HK-2 (cell line): ENCODE data around the gene RBFOX2.
A peak's percentile ranks its signal among the peaks of the same experiment; 100 is the strongest.
"Not testable (repeated sequence)": the region's sequence is repeated elsewhere in the genome, so short reads cannot be mapped to it uniquely, and the experiment has no call there.

Experiments
- DNase-seq: peaks from one replicate; pipeline ENCODE4 v3.0.0-alpha.2; 2018; ENCODE audit not compliant: unreplicated experiment

Gene RBFOX2

DNA sequence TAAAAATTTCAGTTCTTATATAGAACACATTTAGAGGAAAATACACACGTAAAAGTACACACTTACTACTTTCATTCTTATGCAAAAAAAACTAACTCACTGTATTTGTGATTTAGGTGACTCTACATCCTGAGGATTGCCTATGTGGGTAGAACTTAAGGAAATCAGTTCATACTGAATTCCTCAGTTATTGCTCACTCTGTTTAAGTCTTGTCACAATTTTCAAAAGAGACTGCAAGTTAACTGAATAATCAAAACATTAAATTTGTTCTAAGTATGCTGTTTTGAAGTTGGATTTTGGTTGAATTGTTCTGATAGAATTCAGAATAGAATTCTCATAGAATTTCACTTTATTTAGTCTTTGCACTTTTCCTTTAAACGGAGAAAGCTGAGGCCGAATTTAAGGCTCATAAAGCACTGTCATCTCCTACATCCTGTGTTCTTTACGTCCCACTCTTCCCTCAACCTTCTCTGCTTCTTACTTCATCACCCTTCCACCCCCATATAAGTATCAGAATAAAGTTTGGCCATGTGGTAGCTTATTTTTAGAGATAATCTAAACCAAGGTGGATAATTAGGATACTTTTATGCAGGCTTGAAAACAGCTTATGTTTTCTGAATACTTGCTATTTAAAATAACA, 251.2 kb downstream of the RBFOX2 start:
- DNase-seq: no peak

DNA sequence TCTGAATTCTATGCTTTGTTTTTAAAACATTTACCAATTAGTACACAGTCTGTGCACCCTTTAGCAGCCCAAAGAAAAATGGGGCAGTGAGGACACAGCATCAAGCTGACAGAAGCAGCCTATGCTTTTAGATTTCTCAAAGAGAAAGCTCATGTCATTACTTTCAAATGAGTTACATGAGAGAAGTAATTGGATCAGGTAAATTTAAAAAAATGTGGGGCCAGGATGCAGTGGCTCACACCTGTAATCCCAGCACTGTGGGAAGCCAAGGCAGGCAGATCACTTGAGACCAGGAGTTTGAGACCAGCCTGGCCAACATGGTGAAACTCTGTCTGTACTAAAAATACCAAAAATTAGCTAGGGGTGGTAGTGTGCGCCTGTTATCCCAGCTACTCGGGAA, 253.3 kb downstream of the RBFOX2 start:
- no peak for DNase-seq

DNA sequence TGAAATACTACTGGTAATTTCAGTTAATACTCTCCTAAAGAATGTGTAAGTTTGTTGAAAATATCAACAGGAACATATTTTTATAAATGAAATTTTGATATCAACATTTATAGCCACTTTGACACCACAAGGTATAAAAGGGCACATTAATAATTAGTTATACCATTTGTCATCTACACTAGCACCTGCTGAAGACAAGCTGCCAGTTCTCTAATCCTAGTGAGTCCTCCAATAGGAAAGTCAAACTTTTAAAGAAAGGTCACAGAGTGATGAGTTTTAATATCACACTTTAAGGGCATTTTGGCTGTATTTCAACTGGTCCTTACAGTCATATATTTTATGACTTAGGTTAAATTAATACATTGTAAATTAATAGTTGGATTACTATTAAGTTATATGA, 258.6 kb downstream of the RBFOX2 start:
- DNase-seq: no peak

DNA sequence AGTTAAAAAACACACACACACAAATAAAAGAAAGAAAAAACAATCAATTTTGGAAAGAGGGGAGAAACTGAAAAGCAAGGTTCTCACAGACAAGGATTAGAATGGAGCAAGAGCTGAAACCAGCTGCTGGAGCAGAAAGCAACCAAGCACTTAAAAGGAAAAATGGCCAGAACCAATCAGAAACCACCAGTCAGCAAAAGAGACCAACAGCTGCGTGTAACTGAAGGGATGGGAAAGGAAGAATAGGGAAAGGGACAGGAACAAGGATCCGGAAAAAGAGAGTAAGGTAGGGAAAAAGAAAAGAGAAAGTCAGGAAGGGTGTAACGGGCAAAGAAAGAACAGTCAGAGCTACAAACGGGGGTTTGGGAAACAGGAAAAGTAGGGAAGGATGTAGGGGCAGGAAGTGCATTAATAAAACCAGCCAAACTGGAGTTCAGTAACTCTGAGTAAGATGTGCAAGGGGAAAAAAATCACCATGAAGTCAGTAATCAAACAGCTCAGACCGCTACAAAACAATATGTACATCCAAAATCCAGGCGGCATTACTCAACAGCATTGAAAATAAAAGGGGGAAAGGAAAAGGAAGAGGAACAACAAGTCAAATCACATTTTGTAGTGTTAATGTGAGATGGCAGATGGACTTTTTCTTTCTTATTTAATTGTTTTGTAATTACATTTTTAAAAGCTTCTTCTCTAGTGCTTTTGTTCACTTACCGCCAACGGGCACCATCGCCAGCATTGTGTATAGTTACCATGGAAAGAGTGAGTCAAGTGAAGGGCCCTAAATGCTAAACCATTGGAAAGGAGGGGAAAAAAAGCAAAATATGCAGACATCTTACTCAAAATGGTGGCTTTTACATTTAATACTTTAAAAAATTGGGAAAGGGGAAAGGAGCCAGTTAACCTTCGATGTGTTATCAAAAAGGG, 261.7 kb downstream of the RBFOX2 start:
- no peak for DNase-seq

DNA sequence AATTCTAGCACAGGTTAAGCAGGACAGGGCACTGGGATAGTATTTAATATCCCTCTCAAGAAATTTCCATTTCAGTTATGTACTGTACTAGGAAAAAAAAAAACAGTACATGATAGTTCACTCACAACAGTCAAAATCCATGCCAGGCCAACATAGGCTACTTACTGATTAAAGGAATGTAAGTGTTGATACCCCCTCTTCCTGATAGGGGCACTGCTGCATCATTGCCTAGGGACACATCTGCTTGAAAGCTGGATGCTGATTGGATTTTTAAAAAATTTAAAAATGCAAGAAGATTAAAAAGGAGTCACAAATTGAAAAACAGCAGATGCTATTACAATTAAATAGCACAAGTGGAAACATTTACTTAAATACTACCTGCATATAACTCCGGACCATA, 267.6 kb downstream of the RBFOX2 start:
- no peak for DNase-seq

DNA sequence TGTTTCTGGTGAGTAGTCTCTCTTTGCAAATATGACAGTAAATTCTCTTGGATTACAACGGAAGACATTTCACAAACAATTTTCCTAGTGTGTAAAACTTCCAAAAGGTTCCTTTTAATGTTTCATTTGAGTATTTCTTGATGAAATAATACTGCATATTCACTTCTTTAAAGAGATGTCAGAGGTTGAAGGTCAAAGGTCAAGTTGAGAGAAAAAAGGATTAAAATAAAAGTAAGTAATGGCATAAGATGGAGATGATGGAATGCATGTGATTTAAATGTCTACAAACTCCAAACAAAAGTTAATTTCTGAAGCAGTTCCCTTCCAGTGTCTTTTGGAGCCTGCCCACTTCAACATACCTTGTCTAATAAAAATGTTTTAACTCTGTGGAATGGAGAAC, 270.2 kb downstream of the RBFOX2 start:
- no peak for DNase-seq

DNA sequence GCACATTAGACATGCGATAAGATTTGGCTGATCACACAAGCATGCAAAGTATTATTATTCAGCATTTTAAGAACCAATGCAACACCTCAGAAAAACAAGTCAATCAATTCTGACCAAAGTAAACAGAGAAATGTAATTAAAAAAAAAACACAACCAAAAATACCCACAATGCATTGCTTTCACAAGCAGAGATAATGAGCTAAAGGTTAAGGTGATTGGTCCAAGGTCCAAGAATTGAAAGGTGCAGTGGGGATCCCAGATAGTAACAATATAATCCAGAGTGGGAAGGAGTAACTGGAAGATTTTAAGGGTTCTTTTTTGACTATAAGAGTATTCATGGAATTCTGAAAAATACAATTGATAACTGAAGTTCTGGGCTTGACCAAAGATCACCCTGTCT, 271.9 kb downstream of the RBFOX2 start:
- DNase-seq: no peak

DNA sequence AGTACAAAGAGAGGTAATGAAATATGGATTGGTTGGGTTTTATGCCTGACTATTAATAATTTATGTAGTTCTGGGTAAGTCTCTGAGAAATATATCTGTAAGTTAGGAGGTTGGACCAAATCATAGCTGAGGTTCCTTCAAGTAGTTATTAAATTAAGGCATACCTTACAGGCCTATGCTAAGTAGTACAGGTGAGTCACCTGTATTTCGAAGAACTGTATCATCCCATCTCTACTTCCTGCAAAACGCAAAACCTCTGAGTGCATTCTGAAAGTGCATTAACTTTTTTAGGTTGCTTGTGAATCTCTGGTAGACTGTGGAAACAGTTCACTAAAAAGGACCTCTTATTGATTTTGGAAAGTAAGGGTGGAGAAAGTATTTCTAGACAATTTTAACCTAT, 273.9 kb downstream of the RBFOX2 start:
- no peak for DNase-seq

DNA sequence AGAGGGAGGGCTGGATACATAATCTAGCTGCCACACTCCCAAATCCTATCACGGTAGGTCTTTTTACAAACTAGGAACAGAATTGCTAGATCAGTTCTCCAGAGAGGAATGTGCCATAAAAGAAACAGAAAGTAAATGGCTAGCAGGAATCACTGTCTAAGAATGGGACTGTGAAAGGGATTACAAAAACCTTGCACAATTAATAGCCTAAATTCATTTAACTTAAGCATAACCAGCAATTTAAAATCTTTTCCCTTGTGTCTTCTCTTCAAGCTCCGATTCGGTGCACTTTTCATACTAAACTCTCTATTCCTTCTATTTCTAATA, 275.8 kb downstream of the RBFOX2 start:
- no peak for DNase-seq

DNA sequence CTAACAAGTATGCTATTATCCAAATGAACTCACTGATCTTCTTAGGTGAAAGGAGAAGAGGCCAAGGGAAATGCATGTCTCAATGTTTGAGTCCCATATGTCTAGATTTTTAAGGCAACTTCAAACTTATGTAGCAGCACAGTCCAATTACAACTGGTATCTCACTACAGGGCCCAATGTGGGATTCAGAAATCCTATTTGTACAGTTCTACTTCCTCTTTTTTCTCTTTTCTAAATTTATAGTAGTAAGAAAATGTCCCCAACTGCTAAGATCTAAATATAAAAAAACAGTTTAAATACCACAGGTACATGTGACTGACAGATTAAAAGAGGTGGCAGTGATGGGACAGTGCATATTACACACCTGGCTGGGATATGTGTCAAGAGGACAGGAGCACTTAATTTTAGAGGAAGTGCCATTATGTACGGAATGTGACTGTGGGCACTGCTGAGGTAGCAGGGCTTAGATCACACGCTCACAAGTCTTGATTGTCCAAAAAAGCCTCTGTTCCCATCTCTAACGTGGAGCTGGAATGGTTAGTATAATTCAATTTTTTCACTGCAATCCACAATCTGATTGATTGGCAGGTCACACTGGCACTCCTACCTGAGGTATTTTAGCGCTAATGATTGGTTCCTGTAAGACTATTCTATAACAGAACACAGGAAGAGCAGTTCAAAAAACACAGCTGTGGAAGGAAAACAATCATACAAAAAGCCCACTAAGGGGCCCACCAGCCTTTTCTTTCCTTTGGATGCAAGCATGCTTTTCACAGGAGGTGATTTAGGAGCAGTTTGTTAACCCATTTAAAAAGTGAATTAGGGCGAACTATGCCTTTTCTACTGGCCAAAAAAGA, 276.4 kb downstream of the RBFOX2 start:
- DNase-seq: no peak

DNA sequence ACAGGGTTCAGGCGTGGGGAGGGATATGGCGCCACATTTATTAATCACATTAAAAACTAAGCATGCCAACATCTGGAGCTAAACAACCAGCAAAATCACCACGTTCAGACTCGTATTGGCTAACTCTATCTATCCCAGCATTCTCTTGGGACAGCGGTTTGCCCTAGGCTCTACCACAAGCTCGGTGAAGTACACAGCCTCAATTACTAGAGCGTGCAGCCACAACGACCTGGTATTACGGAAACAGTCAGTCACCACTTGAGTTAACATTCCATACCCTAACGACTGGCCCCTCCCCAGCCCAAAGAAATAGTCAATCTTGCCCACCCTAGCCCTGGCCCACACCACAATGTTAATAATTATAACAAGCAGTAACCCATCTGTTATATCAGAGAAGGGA, 278.8 kb downstream of the RBFOX2 start:
- peak; percentile 85 for DNase-seq

DNA sequence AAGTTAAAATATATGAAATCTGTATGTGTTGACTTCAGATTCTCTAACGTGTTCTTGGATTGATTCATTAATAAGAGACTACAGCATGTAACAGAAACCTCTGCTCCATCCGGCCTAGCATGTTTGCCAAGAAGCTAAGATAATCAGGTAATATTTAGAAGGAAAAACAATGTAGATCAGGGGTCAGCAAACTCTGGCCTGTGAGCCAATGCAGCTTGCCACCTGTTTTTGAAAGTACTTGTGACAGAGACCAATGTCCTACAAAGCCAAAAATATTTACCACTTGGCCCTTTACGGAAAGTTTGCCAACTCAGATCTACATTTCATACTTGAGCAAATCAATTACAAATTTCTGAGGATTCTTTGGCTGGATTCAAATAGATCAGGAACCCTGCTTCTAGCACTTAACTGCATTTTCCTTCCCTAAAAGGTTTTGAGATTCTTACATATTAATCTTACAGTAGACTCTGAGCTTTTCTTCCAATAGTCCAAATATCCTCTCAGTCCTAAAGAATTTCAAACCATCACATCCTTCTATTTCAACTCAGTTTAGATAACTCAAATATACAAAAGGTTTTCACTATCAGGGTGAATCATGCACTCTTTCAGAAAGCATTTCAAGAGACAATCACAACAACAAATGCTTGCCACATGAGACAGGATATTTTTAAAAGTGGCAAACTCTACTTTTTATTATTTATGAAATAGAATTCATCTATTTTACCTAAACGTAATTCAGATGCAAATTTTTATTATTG, 281.5 kb downstream of the RBFOX2 start:
- no peak for DNase-seq

DNA sequence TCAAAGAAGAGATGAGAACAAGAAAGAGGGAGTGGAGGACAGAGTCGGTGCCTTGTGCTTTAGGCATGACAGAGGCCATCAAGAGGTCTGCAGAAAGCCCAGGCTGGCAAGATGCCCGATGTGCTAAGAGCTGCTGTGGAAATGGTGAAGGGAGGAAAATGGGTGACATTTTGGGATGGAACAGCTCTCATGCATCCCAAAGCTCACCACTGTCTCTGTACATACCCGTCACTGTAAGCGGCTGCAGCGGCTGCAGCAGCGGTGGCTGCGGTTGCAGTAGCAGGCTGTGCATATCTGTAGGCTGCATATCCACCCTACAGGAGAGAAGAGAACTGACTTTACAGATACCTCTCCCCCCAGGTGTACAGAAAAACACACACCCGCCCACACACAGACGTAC, 282.4 kb downstream of the RBFOX2 start:
- DNase-seq: no peak

DNA sequence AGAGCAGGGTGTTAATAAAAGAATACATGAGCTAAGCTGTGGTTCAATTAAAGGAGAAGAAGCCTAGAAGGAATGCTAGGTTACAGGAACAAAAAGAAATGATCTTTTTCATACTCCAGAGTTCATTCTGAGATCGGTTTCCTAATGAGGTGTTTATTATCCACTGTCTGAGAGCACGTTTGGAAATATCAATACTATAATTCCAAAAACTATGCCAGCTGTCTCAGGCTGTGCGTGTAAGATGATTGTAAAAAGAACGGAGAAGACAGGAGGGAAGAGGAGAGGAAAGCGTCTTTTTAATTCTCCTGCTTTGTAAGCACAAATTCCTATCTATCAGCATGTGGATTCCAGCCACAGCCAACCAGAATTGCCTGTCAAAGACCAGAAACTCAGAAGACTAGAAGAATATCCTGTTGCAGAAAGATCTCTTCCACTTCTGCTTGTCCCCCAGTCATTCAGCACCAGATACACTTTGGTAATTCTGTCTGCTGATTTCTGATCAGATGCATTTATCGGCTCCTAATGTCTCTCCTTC, 285.2 kb downstream of the RBFOX2 start:
- no peak for DNase-seq

DNA sequence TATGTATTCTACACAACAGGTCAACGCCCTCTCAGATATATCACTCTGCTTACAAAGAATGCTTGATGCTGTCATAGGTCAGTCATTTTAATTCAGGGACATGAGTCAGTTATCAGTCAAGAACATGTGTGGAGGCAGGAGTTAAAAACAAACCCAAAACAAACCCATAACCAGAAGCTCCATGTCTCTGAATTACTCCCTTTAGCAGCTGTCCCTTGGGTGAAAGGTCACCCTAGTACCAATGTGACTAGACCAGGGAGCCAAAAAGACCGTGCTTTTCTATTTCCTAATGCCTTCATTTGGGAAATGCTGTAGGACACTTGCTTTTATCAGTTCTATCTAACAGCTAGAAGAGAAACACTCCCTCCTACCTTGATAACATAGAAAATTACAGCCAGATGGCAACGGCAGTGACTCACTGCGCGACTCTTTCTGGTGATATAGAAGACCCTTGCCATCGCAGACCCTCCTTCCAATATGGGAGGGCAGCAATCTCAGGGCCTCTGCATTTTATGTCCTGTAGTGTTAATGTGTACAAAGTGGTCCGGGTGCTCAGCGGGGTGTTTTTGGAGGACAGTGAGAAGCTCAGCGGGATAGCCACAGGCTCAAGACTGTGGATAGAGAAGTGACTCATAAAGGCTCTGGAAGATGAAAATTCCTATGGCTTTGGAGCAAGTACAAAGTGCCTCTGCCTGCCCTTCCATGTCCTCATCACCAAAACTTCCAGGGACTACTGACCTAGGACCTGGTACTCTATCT, 286.1 kb downstream of the RBFOX2 start:
- no peak for DNase-seq

DNA sequence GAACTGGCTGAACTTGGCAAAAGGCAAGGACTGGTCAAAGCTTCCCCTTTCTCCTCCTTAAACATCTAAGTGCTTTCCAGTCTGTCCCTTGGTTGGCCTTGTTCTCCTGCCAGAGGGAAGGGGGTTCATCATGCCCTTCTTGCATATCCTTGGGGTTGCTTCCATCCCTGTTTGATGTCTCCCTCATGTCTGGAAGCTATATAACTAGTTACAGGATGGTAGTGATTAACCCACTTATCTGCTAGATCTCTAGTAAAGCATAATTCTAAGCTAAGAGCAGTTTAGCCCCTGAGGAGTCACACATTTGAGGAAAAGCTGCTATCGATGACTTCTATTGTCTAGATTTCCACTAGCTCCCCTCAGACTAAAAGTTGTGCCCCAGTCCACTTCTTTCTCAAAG, 288.0 kb downstream of the RBFOX2 start:
- DNase-seq: no peak

DNA sequence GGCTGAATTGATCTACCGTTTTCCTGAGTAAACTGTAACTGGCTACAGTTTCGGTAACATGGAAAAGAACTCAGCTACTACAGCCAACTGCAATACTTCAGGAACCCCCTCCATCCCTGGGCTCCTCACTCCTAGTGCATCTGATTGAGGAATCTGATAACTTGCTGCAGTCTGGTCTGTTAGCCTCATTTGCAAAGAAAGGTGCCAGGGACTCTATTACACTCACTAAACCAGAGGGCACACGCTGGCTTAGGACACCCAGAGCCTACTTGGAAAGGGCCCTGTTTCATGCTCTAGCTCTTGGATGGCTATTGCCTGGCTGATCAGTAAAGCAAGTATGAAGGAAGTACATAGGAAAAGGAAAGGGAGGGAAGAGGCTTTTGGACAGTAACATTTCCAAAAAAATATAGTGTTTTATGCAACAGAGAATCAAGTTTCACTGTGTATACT, 288.7 kb downstream of the RBFOX2 start:
- no peak for DNase-seq

DNA sequence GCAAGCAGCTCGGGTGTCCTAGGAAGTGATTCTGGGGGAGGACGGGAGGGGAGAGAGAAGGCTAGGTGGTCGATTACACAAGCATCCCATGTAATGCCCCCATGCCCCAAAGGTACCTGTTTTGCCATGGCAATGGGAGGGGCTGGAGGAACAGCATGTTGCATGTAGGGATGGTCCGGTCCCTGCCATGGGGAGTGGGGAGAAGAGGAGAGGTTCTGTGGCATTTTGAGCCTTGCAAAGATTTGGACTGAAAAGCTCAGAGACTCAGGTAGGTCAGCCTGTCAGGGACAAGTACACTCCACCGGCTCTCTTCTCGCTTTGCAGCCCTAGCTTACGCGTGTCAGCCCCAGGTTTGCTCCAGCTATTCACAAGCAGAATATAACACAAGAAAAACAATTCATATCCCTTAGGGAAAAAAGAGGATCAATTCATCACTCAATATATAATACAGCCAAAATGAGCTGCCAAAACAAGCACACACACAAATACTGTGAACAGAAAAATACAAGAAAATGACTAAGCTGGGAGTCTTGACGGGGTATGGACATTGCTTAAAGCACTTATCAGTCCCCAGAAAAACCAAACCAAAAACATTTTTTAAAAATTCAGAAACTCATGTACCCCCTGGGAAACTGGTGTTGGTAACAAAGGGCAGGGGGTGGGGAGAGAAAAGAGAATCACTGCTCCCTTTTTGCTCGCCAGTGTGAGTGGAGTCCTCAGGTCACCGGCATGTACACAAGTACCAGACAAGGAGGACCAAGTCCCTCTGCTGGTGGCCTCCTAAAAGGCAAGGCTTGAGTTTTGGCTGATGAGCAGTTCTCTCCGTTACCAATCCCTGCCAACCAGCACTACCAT, 289.3 kb downstream of the RBFOX2 start:
- DNase-seq: no peak

DNA sequence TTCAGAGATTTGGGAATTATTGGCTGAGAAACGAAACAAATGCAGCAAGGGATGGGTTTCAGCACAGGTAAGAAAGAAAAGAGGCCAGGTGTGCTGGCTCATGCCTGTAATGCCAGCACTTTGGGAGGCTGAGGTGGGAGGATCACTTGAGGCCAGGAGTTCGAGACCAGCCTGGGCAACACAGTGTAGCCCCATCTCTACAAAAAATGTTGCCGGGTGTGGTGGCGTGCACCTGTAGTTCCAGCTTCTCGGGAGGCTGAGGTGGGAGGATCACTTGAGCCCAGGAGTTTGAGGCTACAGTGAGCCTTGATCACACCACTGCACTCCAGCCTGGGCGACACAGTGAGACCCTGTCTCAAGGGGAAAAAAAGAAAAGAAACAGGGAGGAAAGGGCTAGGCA, 290.7 kb downstream of the RBFOX2 start:
- not testable (repeated sequence) for DNase-seq

DNA sequence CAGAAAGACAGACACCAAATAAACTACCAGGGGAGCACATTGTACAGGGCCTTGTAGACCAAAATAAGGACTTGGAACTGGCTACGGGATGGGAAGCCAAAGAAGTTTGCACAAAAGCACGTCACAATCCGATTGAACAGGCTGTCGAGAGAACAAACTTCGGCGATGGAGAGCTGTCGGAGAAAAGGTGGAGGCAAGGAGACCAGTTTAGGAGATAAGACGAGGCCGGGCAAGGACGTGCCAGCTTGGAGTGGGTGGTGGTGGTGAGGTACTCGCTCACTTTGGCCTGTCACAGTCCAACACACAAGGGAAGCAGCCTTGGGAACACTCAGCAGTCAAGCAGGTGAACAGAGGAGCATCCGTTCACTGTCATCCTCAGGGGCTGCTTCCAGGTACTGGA, 291.9 kb downstream of the RBFOX2 start:
- no peak for DNase-seq
